Right atrium auricular region (tissue), 2 donors: ENCODE measurements around the gene SMAP1. TPM values are rescaled to one million over a fixed set of nuclear protein-coding genes. Genes with fewer than 3 reads are reported as not detected.

Source experiments
- DNase-seq: peaks from one replicate; pipeline ENCODE4 v3.0.0-alpha.2; 2019; ENCODE audit warnings: low spot score
- H3K27ac ChIP-seq, 2 donors: fragments of 200-600 bp; sonication (generic); 1 replicate in 1 of 2; 2 replicates in 1 of 2; pipeline ENCODE4 v1.5.1; 2016 to 2019
- H3K27me3 ChIP-seq, 2 donors: fragments of 200-600 bp; sonication (generic); one replicate each; pipeline versions ENCODE4 v1.5.1 to v1.6.0; 2017 to 2019
- H3K36me3 ChIP-seq: fragments of 200-600 bp; sonication (generic); one replicate; pipeline ENCODE4 v1.5.1; 2016
- H3K4me1 ChIP-seq, 2 donors: fragments of 200-600 bp; sonication (generic); one replicate each; pipeline versions ENCODE4 v1.5.1 to v1.6.0; 2017 to 2019
- H3K4me3 ChIP-seq, 2 donors: fragments of 200-600 bp; sonication (generic); 1 replicate in 1 of 2; 2 replicates in 1 of 2; pipeline ENCODE4 v1.5.1; 2017 to 2019; ENCODE audit warnings: mild to moderate bottlenecking in 1 of 2, moderate library complexity in 1 of 2
- H3K9me3 ChIP-seq, 2 donors: fragments of 200-600 bp; sonication (generic); one replicate each; pipeline ENCODE4 v1.5.1; 2019
- CTCF ChIP-seq, 2 donors: fragments of 200-600 bp; sonication (generic); IDR thresholded peaks; one replicate each; pipeline ENCODE4 v1.5.1; 2019; ENCODE audit warnings: antibody characterized with exemption in 2 of 2
- total RNA-seq, 2 donors: library from RNA; depleted of rRNA; stranded (reverse); fragments of >200 nt; gene quantifications; one replicate each; pipeline ENCODE4 v1.1.0, GENCODE V29; 2016

SMAP1 gene
- total RNA-seq, 2 donors from 2014 or later: 23.7 to 30.4 TPM

- Histone ChIP-seq H3K27me3 (no peaks in the 10 kb centered on the region), H3K9me3 (no peaks in the 10 kb centered on the region), H3K36me3 (no peaks in the 10 kb centered on the region), H3K4me3 (no peak overlapping the region), H3K4me1 (no peaks in the 10 kb centered on the region), H3K27ac (no peak overlapping the region)
- no peak for TF ChIP-seq CTCF (IDR thresholded peaks at IDR 0.05)
- no peak for DNase-seq
These were observed 123.0 kb downstream of the SMAP1 start for GRCh38 chr6:70790483-70791224.

- no peaks in the 10 kb centered on the region for H3K4me1 ChIP-seq
- H3K27me3 ChIP-seq: no peaks in the 10 kb centered on the region
- no peaks in the 10 kb centered on the region for H3K36me3 ChIP-seq
- TF ChIP-seq CTCF (IDR thresholded peaks at IDR 0.05): no peak
- H3K9me3 ChIP-seq: no peaks in the 10 kb centered on the region
- H3K4me3 ChIP-seq: no peak overlapping the region
- H3K27ac ChIP-seq: no peak overlapping the region
- DNase-seq: no peak
These were observed 129.9 kb downstream of the SMAP1 start for GRCh38 chr6:70797625-70798024.

- TF ChIP-seq CTCF (IDR thresholded peaks at IDR 0.05): no peak
- peaks cover 12% of the 10 kb centered on the region for H3K36me3 ChIP-seq
- no peak overlapping the region for H3K4me3 ChIP-seq
- no peaks in the 10 kb centered on the region for H3K27me3 ChIP-seq
- H3K4me1 ChIP-seq: no peaks in the 10 kb centered on the region
- H3K27ac ChIP-seq: no peak overlapping the region
- DNase-seq: no peak
- H3K9me3 ChIP-seq: no peaks in the 10 kb centered on the region
These were observed 138.4 kb downstream of the SMAP1 start for GRCh38 chr6:70806086-70806485.

- Histone ChIP-seq H3K9me3 (no peaks in the 10 kb centered on the region), H3K4me1 (peaks cover 0 to 3% of the 10 kb centered on the region in 2 donors), H3K27ac (no peak overlapping the region), H3K27me3 (no peaks in the 10 kb centered on the region), H3K4me3 (no peak overlapping the region), H3K36me3 (no peaks in the 10 kb centered on the region)
- no peak for TF ChIP-seq CTCF (IDR thresholded peaks at IDR 0.05)
- no peak for DNase-seq
These were observed 144.1 kb downstream of the SMAP1 start for GRCh38 chr6:70811788-70812187.

- H3K27ac ChIP-seq: no peak overlapping the region
- no peak for TF ChIP-seq CTCF (IDR thresholded peaks at IDR 0.05)
- H3K4me3 ChIP-seq: no peak overlapping the region
- H3K4me1 ChIP-seq: peaks cover 0 to 3% of the 10 kb centered on the region in 2 donors
- no peaks in the 10 kb centered on the region for H3K36me3 ChIP-seq
- DNase-seq: no peak
- no peaks in the 10 kb centered on the region for H3K9me3 ChIP-seq
- H3K27me3 ChIP-seq: no peaks in the 10 kb centered on the region
These were observed 146.2 kb downstream of the SMAP1 start for GRCh38 chr6:70813885-70814284.

GRCh38 chr6:70819646-70820045 lies 152.0 kb downstream of the SMAP1 start:
- Histone ChIP-seq H3K4me1 (peaks cover 0 to 6% of the 10 kb centered on the region in 2 donors), H3K36me3 (no peaks in the 10 kb centered on the region), H3K4me3 (no peak overlapping the region), H3K9me3 (no peaks in the 10 kb centered on the region), H3K27me3 (no peaks in the 10 kb centered on the region), H3K27ac (no peak overlapping the region)
- no peak for DNase-seq
- TF ChIP-seq CTCF (IDR thresholded peaks at IDR 0.05): no peak
